Gastroesophageal sphincter (tissue), 4 donors: ENCODE measurements around the gene CLSTN1. TPM values are rescaled to one million over a fixed set of nuclear protein-coding genes. Genes with fewer than 3 reads are reported as not detected.

Experiments used
- ATAC-seq: fragments of 150-250 bp; one replicate; pipeline ENCODE4 v1.9.1; 2016; ENCODE audit warnings: mild to moderate bottlenecking, moderate library complexity
- H3K27ac ChIP-seq, 4 donors: fragments of 200-600 bp; sonication (generic) in 3 of 4; 1 replicate in 3 of 4; 2 replicates in 1 of 4; pipeline ENCODE4 v1.5.1; 2016 to 2019
- H3K27me3 ChIP-seq: fragments of 200-600 bp; sonication (generic); one replicate; pipeline ENCODE4 v1.5.1; 2019
- H3K36me3 ChIP-seq, 2 donors: fragments of 200-600 bp; sonication (generic); one replicate each; pipeline ENCODE4 v1.5.1; 2019; ENCODE audit warnings: control low read depth in 1 of 2
- H3K4me1 ChIP-seq, 3 donors: fragments of 200-600 bp; sonication (generic); 1 replicate in 2 of 3; 2 replicates in 1 of 3; pipeline ENCODE4 v1.5.1; 2016 to 2019; ENCODE audit warnings: control low read depth in 2 of 3
- H3K4me3 ChIP-seq, 2 donors: fragments of 200-600 bp; sonication (generic); one replicate each; pipeline ENCODE4 v1.5.1; 2019; ENCODE audit warnings: mild to moderate bottlenecking in 1 of 2, moderate library complexity in 1 of 2
- H3K9me3 ChIP-seq, 3 donors: fragments of 200-600 bp; sonication (generic); one replicate each; pipeline ENCODE4 v1.5.1; 2017 to 2019; ENCODE audit warnings: control low read depth in 2 of 3
- CTCF ChIP-seq, 4 experiments: fragments of 200-600 bp in 2 of 4; fragments of 450-650 bp in 2 of 4; sonication (generic) in 1 of 4; IDR thresholded peaks; one replicate each; pipeline ENCODE4 v1.5.1; 2017 to 2019; ENCODE audit warnings: antibody characterized with exemption in 4 of 4, mild to moderate bottlenecking in 2 of 4, moderate library complexity in 2 of 4
- EP300 ChIP-seq: sonication (generic); formaldehyde crosslinking; IDR thresholded peaks from one replicate; pipeline ENCODE4 v1.6.1; 2017; ENCODE audit warnings: antibody characterized with exemption, mild to moderate bottlenecking
- POLR2A ChIP-seq, 2 donors: fragments of 450-650 bp; IDR thresholded peaks; one replicate each; pipeline ENCODE4 v1.6.1; 2017; ENCODE audit warnings: antibody characterized with exemption in 2 of 2, mild to moderate bottlenecking in 2 of 2, moderate library complexity in 1 of 2
- POLR2AphosphoS5 ChIP-seq: sonication (generic); formaldehyde crosslinking; IDR thresholded peaks from one replicate; pipeline ENCODE4 v1.6.1; 2017; ENCODE audit warnings: antibody characterized with exemption
- WGBS, 2 donors: methylation state at CpG; one replicate each; pipeline ENCODE4 v1.1.5; 2018; ENCODE audit warnings: low coverage in 1 of 2; 5-methylcytosine and 5-hydroxymethylcytosine counted together
- total RNA-seq, 4 donors: library from RNA; depleted of rRNA; stranded (reverse); fragments of >200 nt; gene quantifications; one replicate each; pipeline ENCODE4 v1.1.0, GENCODE V29; 2016

CLSTN1 gene
- total RNA-seq, 4 donors from 2014 or later, result 45.1 to 95.4 (median 58.7) TPM

GRCh38 chr1:9759939-9760338 is 63.8 kb downstream of the CLSTN1 start:
- TF ChIP-seq POLR2A (IDR thresholded peaks at IDR 0.05), result no peak
- no peak for TF ChIP-seq CTCF (IDR thresholded peaks at IDR 0.05)
- no peak for TF ChIP-seq POLR2AphosphoS5
- no peak for TF ChIP-seq EP300
- ATAC-seq, result no peak
- Histone ChIP-seq H3K36me3 (peaks cover 0 to 17% of the 10 kb centered on the region in 2 donors), H3K27me3 (no peaks in the 10 kb centered on the region), H3K9me3 (no peaks in the 10 kb centered on the region), H3K27ac (no peak overlapping the region), H3K4me3 (no peak overlapping the region), H3K4me1 (peaks cover 0 to 40% (median 0%) of the 10 kb centered on the region in 3 donors)
- 89 to 100% methylated on average over 1 to 2 of the region's 2 CpGs for WGBS, 2 donors

GRCh38 chr1:9758559-9759121 is 65.1 kb downstream of the CLSTN1 start:
- H3K27ac ChIP-seq, result no peak overlapping the region
- H3K27me3 ChIP-seq, result no peaks in the 10 kb centered on the region
- H3K36me3 ChIP-seq, result peaks cover 0 to 30% of the 10 kb centered on the region in 2 donors
- H3K9me3 ChIP-seq, result no peaks in the 10 kb centered on the region
- H3K4me1 ChIP-seq, result peaks cover 0 to 43% (median 0%) of the 10 kb centered on the region in 3 donors
- 79 to 90% methylated on average over 6 to 8 of the region's 10 CpGs for WGBS, 2 donors
- no peak for ATAC-seq
- TF ChIP-seq POLR2AphosphoS5, result no peak
- TF ChIP-seq POLR2A (IDR thresholded peaks at IDR 0.05), result no peak
- TF ChIP-seq CTCF (IDR thresholded peaks at IDR 0.05), result no peak
- TF ChIP-seq EP300, result no peak
- H3K4me3 ChIP-seq, result no peak overlapping the region

GRCh38 chr1:9755441-9755995 is 68.2 kb downstream of the CLSTN1 start:
- peaks cover 0 to 53% (median 0%) of the 10 kb centered on the region in 3 donors for H3K4me1 ChIP-seq
- WGBS, 2 donors, result 27 to 31% methylated on average over 7 to 9 of the region's 10 CpGs
- no peak overlapping the region for H3K4me3 ChIP-seq
- H3K27ac ChIP-seq, result no peak overlapping the region
- ATAC-seq, result no peak
- no peaks in the 10 kb centered on the region for H3K27me3 ChIP-seq
- no peaks in the 10 kb centered on the region for H3K9me3 ChIP-seq
- peaks cover 0 to 43% of the 10 kb centered on the region in 2 donors for H3K36me3 ChIP-seq
- no peak for TF ChIP-seq POLR2A (IDR thresholded peaks at IDR 0.05)
- TF ChIP-seq EP300, result no peak
- no peak for TF ChIP-seq POLR2AphosphoS5
- no peak for TF ChIP-seq CTCF (IDR thresholded peaks at IDR 0.05)

GRCh38 chr1:9753121-9753531 is 70.6 kb downstream of the CLSTN1 start:
- Histone ChIP-seq H3K27ac (no peak overlapping the region), H3K27me3 (no peaks in the 10 kb centered on the region), H3K9me3 (no peaks in the 10 kb centered on the region), H3K36me3 (peaks cover 0 to 67% of the 10 kb centered on the region in 2 donors), H3K4me1 (peaks cover 0 to 32% (median 0%) of the 10 kb centered on the region in 3 donors), H3K4me3 (no peak overlapping the region)
- 36 to 85% methylated on average over 4 to 6 of the region's 12 CpGs for whole genome bisulfite sequencing, 2 donors
- no peak for ATAC-seq
- TF ChIP-seq CTCF (IDR thresholded peaks at IDR 0.05), result no peak
- TF ChIP-seq POLR2AphosphoS5, result no peak
- no peak for TF ChIP-seq POLR2A (IDR thresholded peaks at IDR 0.05)
- no peak for TF ChIP-seq EP300

GRCh38 chr1:9751971-9752370 is 71.8 kb downstream of the CLSTN1 start:
- WGBS, 2 donors, result 64 to 70% methylated on average over 3 of the region's 3 CpGs
- Histone ChIP-seq H3K9me3 (no peaks in the 10 kb centered on the region), H3K4me1 (peaks cover 0 to 29% (median 0%) of the 10 kb centered on the region in 3 donors), H3K4me3 (no peak overlapping the region), H3K36me3 (peaks cover 0 to 79% of the 10 kb centered on the region in 2 donors), H3K27me3 (no peaks in the 10 kb centered on the region), H3K27ac (no peak overlapping the region)
- ATAC-seq, result no peak
- no peak for TF ChIP-seq POLR2AphosphoS5
